Skin epidermis (tissue), 12 donors: ENCODE results near the gene CCDC148.
"Not testable (repeated sequence)": the region's sequence is repeated elsewhere in the genome, so short reads cannot be mapped to it uniquely, and the experiment has no call there.

Experiments
- H3K27ac ChIP-seq, 21 experiments: fragments of 200-600 bp; sonication (generic) in 11 of 21; one replicate each; pipeline ENCODE4 v1.5.0; 2020; ENCODE audit warnings: mild to moderate bottlenecking in 3 of 21, inconsistent platforms in 2 of 21, moderate library complexity in 2 of 21
- H3K4me3 ChIP-seq, 7 experiments: fragments of 200-600 bp; sonication (generic) in 2 of 7; one replicate each; pipeline ENCODE4 v1.5.0; 2020; ENCODE audit warnings: inconsistent platforms in 2 of 7, mild to moderate bottlenecking in 2 of 7, moderate library complexity in 1 of 7

CCDC148 gene

GRCh38 chr2:158315000-158315399 is 141.6 kb downstream of the CCDC148 start:
- Histone ChIP-seq H3K27ac (no peak overlapping the region), H3K4me3 (no peak overlapping the region)

GRCh38 chr2:158313734-158314133 is 142.8 kb downstream of the CCDC148 start:
- no peak overlapping the region for H3K4me3 ChIP-seq
- H3K27ac ChIP-seq: no peak overlapping the region

- no peak overlapping the region for H3K27ac ChIP-seq
- no peak overlapping the region for H3K4me3 ChIP-seq
Observed at GRCh38 chr2:158312981-158313380, 143.6 kb downstream of the CCDC148 start.

- H3K27ac ChIP-seq, H3K4me3 ChIP-seq: not testable (repeated sequence)
Observed at GRCh38 chr2:158310407-158310806, 146.1 kb downstream of the CCDC148 start.

- H3K27ac ChIP-seq: no peak overlapping the region
- no peak overlapping the region for H3K4me3 ChIP-seq
Observed at GRCh38 chr2:158305501-158305900, 151.1 kb downstream of the CCDC148 start.

- Histone ChIP-seq H3K4me3 (no peak overlapping the region), H3K27ac (no peak overlapping the region)
Observed at GRCh38 chr2:158300394-158300793, 156.2 kb downstream of the CCDC148 start.

- H3K27ac ChIP-seq: no peak overlapping the region
- no peak overlapping the region for H3K4me3 ChIP-seq
Observed at GRCh38 chr2:158297606-158298005, 158.9 kb downstream of the CCDC148 start.

- Histone ChIP-seq H3K27ac (no peak overlapping the region), H3K4me3 (no peak overlapping the region)
Observed at GRCh38 chr2:158297120-158297519, 159.4 kb downstream of the CCDC148 start.

- H3K27ac ChIP-seq: no peak overlapping the region
Observed at GRCh38 chr2:158293722-158294121, 162.8 kb downstream of the CCDC148 start.

GRCh38 chr2:158291544-158292180 is 164.9 kb downstream of the CCDC148 start:
- H3K4me3 ChIP-seq: no peak overlapping the region

More at GRCh38 chr2:158293722-158294121, 162.8 kb downstream of the CCDC148 start:
- no peak overlapping the region for H3K4me3 ChIP-seq

GRCh38 chr2:158290225-158290624 is 166.3 kb downstream of the CCDC148 start:
- Histone ChIP-seq H3K4me3 (no peak overlapping the region), H3K27ac (no peak overlapping the region)

More at GRCh38 chr2:158291544-158292180, 164.9 kb downstream of the CCDC148 start:
- no peak overlapping the region for H3K27ac ChIP-seq

- no peak overlapping the region for H3K4me3 ChIP-seq
Observed at GRCh38 chr2:158276619-158277471, 179.7 kb downstream of the CCDC148 start.

GRCh38 chr2:158273791-158274190 is 182.8 kb downstream of the CCDC148 start:
- Histone ChIP-seq H3K4me3 (no peak overlapping the region), H3K27ac (no peak overlapping the region)

More at GRCh38 chr2:158276619-158277471, 179.7 kb downstream of the CCDC148 start:
- no peak overlapping the region for H3K27ac ChIP-seq

GRCh38 chr2:158270536-158270935 is 186.0 kb downstream of the CCDC148 start:
- no peak overlapping the region for H3K4me3 ChIP-seq
- H3K27ac ChIP-seq: no peak overlapping the region

- no peak overlapping the region for H3K27ac ChIP-seq
- no peak overlapping the region for H3K4me3 ChIP-seq
Observed at GRCh38 chr2:158269143-158269542, 187.4 kb downstream of the CCDC148 start.

- no peak overlapping the region for H3K4me3 ChIP-seq
- H3K27ac ChIP-seq: no peak overlapping the region
Observed at GRCh38 chr2:158266111-158266510, 190.4 kb downstream of the CCDC148 start.

GRCh38 chr2:158255257-158255656 is 201.3 kb downstream of the CCDC148 start:
- H3K4me3 ChIP-seq: no peak overlapping the region

GRCh38 chr2:158253170-158253569 is 203.4 kb downstream of the CCDC148 start:
- Histone ChIP-seq H3K27ac (no peak overlapping the region), H3K4me3 (no peak overlapping the region)

More at GRCh38 chr2:158255257-158255656, 201.3 kb downstream of the CCDC148 start:
- H3K27ac ChIP-seq: no peak overlapping the region

- Histone ChIP-seq H3K4me3 (no peak overlapping the region), H3K27ac (no peak overlapping the region)
Observed at GRCh38 chr2:158251356-158251755, 205.2 kb downstream of the CCDC148 start.

- H3K4me3 ChIP-seq: no peak overlapping the region
Observed at GRCh38 chr2:158243392-158243791, 213.2 kb downstream of the CCDC148 start.

GRCh38 chr2:158242280-158242679 is 214.3 kb downstream of the CCDC148 start:
- H3K4me3 ChIP-seq: no peak overlapping the region
- no peak overlapping the region for H3K27ac ChIP-seq

More at GRCh38 chr2:158243392-158243791, 213.2 kb downstream of the CCDC148 start:
- H3K27ac ChIP-seq: no peak overlapping the region
